Endometrial microvascular endothelial cells (primary cell): ENCODE data around the gene UGT3A1. TPM values are rescaled to one million over a fixed set of nuclear protein-coding genes. Genes with fewer than 3 reads are reported as not detected.

ENCODE experiments used
- in situ Hi-C: cut with HindIII; loops from 2 replicates; pipeline ENCODE4 v1.10.0; 2017; ENCODE audit warnings: low sequenced_read_pairs, low pct_unique_long_range_greater_than_20kb; ENCODE audit errors: inconsistent ontology term
- total RNA-seq: library from RNA; depleted of rRNA; stranded (reverse); fragments of >200 nt; gene quantifications from one replicate; pipeline ENCODE4 v1.2.3, GENCODE V29; 2015; ENCODE audit errors: inconsistent ontology term

UGT3A1 gene
- total RNA-seq, 1 donor from 2014 or later, result not detected

DNA sequence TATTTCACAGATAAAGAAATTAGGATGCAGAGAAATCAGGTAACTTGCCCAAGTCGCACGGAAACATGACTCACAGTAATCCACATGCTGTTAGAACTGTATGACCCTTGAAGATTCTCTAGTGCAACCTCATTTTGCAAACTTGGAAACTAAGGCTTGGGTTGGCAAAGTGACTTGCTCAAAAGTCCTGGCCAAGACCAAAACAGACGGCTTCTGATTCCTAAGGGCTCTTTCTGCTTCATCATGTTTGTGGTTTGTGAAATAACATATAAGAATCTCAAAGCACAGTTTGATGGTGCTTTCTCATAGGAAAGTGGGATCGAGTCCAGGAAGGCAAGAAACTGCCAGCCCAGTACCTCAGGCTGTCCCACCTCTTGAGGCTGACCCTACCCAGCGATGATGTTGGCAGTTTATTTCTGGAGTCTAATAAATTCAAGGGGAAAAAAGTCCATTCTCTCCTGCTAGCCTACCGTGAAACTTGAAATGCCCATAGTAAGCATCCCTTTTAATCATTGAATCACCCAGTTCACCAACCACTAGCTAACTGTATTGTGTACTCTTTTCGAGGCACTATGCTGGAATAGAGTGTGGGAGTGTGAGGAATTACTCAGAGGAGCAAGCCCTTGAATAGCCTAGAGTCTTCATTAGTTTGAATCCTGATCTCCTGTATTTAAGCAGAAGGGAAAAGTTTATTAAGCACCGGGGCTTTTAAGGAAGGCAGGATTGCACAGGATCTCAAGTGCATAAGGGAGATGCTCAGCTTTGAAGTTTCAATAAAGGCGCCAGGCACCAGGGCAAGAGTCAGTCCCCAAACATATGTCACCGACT lies 66.9 kb downstream of the UGT3A1 start:
- in situ Hi-C loops, result no loop called here

DNA sequence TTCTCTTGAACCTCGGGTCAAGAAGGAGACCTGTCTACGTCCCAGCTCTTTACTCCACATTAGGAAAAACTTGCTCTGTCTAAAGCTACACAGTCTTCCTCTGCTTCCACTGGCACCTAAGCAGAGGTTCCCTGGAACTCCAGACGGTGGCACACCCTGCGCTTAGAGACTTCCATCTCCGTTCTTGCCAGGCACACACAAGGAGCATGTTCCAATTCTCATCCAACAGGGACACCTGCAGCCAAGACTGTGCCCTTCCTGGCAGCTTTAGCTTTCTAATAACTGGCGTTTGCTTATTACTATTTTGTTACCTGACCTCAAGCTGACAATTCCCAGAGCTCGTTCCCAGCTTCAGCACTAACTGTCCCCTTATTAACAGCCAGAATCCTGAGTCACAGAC lies 68.7 kb downstream of the UGT3A1 start:
- in situ Hi-C loops, result no loop called here

DNA sequence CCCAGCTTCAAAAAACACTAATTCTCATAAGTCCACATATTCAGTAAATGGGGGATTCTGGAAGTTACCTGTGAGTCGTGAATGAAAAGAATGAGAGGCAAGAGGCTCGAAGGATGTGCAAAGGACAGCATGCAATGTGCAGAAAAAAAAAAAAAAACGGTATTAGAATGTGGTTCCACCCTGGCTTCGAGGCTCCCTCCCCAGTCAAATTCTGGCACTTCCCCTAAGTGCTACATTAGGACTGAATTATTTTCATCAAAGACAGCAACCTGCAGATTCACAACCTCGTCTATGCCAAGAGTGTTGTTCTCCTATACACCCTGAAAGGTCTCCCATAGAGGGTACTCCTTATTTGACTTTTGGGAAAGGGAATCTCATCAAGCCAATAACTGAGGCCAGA lies 69.3 kb downstream of the UGT3A1 start:
- in situ Hi-C loops, result no loop called here

DNA sequence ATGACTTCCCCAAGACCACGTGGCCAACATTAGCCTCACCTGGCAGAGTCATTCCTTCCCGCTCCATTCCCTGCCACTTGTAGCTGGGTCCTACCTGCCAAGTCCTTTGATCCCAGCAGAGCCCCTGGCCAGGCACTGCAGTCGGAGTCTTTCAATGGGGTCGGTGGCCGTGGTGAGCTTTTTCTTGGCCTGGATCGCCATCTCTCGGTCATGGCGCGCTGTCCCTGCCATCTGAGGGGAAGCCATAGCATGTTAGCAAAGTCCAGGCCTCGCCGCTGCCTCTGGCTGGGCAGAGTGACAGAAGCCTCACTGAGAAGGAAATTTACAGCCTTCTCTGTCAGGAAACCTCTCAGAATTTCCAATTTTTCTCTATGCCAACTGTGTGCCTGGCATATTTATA lies 70.3 kb downstream of the UGT3A1 start:
- in situ Hi-C loops, result no loop called here

DNA sequence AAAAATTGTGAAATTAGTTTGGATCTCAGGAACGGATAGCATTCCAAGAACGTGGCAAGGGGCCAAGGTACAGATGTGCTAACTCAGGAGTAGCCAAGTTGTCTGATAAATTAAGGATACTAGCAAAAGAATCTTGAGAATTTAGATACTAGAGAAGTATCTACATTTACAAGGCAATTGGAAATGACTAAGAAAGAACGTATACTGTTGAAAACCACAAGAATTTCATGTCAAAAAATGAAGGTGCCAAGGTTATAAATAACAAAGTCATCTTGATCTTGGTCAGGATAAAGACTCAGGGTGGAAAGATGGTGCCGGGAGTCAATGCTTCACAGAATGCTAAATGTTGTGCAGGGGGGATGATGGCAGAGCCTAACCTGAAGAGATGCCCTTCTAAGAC lies 72.0 kb downstream of the UGT3A1 start:
- in situ Hi-C loops, result no loop called here

DNA sequence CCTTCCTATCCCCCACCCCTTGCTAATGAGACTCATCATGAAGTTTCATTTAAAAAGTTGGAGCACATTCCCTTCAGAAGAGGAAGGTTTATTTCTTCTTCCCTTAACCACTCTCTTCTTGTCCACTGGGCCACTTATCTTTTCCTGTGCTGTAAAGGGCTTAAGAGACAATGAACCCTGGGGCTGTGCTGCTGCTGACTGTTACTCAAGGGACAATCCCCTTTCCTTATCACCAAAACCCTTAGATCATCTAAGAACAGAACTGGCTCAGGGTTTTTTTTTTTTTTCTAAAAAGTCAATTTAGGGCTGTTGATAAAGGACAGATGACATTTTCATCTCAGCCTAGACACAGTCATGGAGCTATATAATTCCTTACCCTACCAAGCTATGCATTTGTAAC lies 82.4 kb downstream of the UGT3A1 start:
- in situ Hi-C loops, result no loop called here

DNA sequence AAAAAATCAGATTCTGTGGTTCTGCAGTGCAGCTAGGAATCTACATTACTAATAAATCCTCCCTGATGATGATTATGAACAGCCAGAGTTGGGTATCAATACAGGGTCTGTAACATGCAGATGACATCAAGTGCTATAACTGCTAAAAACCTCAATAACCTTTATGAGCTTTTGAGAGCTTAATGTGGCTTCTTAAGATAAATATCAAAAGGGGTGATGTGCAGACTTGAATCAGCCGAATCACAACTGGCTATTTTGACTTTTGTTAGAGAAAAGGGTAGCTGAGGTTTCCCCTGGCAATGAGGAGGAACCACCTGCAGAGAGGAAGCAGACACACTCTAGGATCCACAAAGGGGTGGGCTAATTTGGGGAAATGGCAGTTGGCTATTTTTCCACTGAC lies 83.0 kb downstream of the UGT3A1 start:
- in situ Hi-C loops, result no loop called here

DNA sequence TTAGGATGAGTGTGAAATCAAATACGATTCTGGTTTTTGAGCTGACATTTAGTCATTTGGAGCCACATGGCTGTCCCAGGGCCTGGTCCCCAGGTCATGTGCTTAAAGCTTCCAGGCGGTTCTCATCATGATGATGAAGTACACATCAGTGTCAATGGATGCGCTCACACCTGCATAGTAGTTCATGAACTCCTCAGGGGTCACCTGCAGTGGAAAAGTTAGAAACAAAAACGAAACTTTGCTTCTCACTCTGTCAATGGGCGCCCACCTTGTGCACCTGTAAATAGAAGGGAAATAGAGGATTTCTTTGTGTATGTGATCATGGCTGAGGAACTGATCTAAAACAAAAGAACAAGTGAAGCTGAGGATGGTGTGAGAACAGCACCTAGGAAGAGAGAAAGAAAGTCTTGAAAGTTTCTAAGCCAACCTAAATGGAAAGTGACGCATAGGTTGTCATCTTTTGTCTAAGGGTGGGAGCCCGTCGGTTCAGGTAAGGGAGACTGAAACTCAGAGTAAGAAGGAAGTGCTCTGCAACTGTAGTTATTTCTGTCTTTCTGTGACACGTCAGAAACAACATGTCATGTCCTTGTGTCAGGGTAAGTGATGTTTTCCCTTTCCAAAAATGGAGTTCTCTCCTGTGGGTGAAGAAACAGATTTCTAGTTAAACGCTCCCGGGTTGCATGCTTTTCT lies 86.6 kb downstream of the UGT3A1 start:
- in situ Hi-C loops, result no loop called here

DNA sequence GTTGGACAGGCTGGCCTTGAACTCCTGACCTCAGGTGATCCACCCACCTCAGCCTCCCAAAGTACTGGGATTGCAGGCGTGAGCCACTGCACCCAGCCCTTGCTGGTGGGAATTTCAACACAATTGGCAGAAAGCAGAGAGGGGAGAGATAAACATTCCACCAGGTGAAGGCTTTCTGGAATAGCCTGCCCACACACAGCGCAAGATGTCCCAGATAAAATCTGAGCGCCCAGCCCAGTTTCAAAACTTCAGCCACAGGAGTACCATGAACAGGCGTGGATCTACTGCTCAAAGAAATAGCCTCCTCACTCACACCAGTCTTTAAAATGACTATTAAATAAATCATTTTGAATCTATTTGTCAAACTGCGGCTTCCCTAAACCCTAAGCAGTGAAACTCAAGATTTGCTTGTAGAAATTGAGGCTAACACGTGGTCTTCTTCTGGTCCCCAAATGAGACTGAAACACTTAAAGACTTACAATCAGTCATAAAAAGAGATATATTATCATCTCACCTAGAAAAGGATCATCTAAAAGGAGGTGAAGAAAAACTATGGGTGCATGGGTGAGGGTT lies 87.5 kb downstream of the UGT3A1 start:
- in situ Hi-C loops, result no loop called here

DNA sequence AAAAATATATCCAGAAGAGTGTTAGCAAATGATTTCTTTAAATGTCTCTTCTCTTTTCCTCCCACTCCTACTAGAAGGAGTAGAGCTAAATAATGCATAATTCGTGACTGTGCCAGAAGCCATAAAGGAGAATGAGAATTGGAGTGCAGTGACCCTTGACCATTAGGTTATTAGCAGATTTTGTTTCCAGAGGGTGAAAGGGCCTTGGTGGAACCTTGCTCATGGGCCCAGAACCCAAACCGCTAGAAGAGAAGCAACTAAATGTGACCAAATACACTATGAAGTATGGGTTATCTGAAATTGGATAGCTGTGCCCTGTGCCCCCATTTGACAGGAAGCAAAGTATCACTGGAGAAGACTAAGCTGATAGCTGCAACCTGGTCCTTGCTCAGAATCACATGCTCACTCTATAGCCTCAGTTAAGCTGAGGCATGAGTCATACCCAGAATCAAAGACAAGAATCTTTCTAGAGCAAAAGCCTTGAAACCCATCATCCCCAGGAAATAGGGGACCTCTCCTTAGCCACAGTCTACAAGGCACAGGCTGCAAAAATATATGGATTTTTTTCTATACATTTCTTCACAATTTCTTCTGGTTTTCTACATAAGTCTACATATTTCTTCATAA lies 89.0 kb downstream of the UGT3A1 start:
- in situ Hi-C loops, result no loop called here

Other genes starting within 250 kb of the UGT3A1 start
- 9.2 TPM for gene IL7R, start 134.5 kb downstream of the UGT3A1 start, total RNA-seq
- gene CAPSL, start 52.8 kb downstream of the UGT3A1 start, total RNA-seq, result not detected
- not detected for gene UGT3A2, start 75.5 kb upstream of the UGT3A1 start, total RNA-seq
- 7.7 TPM for gene LMBRD2, start 160.5 kb upstream of the UGT3A1 start, total RNA-seq
- 39.8 TPM for gene SKP2, start 160.7 kb upstream of the UGT3A1 start, total RNA-seq